NCI-H1105 treated with DMSO at 0.1 percent for 48 hours (cell line): ENCODE measurements around the gene EMID1.
"Not testable (repeated sequence)": the region's sequence is repeated elsewhere in the genome, so short reads cannot be mapped to it uniquely, and the experiment has no call there.

Source experiments
- DNase-seq: peaks from one replicate; lab custom pipeline; 2025; lab: John Stamatoyannopoulos, UW

Gene EMID1

GRCh38 chr22:29211066-29211465, 5.4 kb downstream of the EMID1 start:
- no peak for DNase-seq

DNA sequence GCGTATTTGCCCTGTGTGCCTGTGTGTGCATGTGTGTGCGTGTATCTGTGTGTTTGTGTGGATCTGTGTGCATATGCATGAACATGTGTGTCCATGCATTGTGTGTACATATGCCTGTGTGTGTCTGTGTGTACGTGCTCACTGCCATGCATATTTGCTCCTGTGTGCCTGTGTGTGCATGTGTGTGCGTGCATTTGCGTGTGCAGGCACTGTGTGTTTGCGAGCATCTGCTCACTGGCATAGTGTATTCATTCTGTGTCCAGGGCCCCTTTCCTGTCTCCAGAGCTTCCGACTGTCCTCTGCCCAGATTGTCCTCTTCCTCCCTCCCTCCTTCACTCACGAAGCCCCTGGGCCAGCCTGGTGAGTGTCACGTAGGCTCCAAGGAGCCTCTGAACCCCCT, 5.8 kb downstream of the EMID1 start:
- no peak for DNase-seq

DNA sequence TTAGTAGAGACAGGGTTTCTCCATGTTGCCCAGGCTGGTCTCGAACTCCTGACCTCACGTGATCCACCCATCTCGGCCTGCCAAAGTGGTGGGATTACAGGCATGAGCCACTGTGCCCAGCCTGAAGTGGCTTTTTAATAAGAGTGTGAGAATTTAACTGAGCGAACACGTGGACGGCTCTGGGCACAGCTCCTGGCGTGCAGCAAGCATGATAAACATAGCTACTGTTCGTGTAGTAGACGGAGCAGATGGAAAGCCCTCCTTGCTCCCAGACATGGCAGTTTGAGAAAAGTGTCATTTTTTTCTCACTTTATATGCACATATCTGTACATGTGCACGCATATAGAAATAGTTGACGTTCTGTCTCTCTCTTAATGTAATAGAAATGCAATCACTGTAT, 7.0 kb downstream of the EMID1 start:
- no peak for DNase-seq

GRCh38 chr22:29213493-29213892, 7.8 kb downstream of the EMID1 start:
- DNase-seq = no peak

DNA sequence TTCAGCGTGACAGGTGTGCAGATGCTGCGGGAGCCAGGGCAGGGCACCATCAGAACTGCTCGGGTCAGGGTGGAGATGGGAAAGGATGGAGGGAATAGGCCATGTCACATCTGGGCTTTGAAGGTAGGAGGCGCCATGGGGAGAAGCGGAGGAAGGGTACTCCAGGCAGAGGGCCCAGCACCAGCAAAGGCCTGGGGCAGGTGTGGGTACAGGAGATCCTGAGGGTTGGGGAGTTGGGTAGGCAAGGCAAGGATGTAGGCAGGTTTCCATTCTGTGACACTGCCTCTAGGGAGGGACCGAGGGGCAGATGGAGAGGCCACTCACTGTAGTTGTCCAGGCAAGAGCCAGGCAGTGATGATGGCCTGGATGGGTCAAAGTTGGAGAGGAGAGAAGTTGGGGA, 8.5 kb downstream of the EMID1 start:
- no peak for DNase-seq

GRCh38 chr22:29215012-29215860, 9.5 kb downstream of the EMID1 start:
- no peak for DNase-seq

DNA sequence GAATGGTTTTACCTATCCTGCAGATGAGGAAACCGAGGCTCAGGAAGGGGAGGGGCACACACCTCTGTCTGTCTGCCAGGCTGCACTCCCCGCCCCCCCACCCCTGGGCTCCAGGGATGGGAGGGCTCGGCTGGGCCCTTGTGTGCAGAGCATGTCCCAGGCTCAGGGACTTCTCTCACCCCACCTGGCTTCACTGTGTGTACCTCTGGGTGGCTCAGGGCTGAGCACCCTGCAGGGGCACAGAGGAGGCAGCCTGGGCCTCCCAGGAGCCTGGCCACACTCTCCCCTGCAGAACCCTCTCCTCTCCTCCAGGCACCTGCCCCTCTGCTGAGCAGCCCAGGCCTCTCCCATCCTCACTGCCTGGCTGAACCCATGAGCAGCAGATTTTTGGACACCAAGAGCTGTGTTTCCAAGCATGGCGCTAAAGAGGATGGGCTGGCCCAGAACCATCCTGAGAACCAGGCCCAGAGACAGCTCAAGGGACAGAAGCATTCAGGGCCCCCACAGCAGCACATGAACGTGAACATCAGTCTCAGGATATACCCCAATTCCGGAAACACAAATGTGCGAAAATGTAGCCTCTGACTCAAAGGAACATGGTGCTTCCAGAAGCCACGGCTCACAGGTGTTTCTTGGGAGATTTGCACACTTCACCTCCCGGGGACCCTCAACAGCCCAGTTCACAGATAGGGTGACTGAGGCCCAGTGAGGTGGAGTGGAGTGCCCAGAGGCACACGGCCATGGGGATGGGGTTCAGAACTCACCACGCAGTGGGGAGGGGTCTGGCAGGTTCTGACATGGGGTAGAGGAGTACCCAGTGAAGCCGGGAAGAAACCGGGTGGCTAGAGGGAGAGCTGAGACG, 10.5 kb downstream of the EMID1 start:
- no peak for DNase-seq

GRCh38 chr22:29216873-29217666, 11.4 kb downstream of the EMID1 start:
- no peak for DNase-seq

- DNase-seq = no peak
These were observed 12.4 kb downstream of the EMID1 start for GRCh38 chr22:29217827-29218757.

- DNase-seq = no peak
These were observed 13.2 kb downstream of the EMID1 start for GRCh38 chr22:29218758-29219408.

DNA sequence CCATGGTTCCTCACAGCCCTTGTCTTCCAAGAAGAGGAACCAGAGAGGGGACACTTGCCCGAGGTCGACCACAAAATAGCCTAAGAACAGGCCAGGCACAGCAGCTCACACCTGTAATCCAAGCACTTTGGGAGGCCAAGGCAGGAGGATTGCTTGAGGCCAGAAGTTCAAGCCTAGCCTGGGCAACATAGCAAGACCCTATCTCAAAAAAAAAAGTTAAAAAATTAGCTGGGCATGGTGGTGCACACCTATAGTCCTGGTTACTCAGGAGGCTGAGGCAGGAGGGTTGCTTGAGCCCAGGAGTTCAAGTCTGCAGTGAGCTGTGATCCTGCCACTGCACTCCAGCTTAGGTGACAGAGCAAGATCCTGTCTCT, 13.7 kb downstream of the EMID1 start:
- DNase-seq = not testable (repeated sequence)

GRCh38 chr22:29219881-29220670, 14.4 kb downstream of the EMID1 start:
- DNase-seq = no peak

GRCh38 chr22:29224121-29224858, 18.6 kb downstream of the EMID1 start:
- DNase-seq = no peak

DNA sequence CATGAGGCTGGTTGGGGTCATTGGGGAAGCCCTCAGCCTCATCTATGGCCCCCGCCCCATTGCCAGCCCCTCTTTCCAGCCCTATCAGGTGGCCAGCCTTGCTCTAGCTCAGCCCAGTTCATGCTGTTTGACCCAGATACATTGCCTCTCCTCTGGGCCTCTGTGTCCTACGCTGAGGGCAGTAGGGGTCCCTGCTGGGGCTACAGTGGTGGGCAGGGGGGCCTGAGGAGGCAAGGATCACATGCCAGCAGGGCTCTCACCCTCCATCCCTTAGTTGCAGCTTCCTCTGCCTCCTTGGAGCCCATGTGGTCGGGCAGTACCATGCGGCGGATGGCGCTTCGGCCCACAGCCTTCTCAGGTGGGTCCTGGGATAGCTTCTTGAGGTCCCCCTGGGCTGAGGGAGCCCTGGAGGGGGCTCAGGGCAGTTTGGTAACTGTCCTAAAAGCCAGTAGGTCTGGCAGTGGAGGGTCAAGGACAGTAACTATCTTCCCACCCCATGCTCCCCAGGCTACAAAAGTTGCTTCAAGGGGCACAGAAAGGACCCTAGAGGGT, 19.2 kb downstream of the EMID1 start:
- no peak for DNase-seq

GRCh38 chr22:29225422-29226090, 19.9 kb downstream of the EMID1 start:
- DNase-seq = no peak

DNA sequence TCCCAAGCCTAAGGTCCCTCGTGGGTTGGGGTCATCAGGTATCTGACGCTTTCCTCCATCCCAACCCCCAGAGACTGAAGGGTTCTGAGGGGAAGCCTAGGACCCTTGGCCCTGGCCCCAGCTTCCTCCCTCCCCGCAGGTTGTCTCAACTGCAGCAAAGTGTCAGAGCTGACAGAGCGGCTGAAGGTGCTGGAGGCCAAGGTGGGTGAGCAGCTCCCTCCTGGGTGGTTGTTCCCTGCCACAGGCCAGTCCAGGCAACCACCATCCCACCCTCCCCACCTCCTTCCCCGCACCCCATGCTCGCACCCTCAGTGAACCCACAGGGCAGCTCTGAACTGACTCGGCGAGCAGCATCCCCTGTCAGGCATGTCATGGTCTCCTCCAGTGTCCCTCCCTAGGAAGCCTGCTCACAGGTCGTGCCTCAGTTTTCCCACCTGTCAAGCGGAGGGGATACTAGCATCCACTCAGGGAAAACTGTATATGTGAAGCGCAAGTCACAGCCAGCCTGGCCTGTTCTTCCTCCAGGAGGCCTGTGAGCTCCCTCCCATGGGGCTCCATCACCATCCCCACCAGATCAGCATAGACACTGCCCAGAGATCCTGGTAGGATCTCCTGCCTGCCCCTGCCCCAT, 20.8 kb downstream of the EMID1 start:
- DNase-seq = no peak

- DNase-seq = no peak
These were observed 25.5 kb downstream of the EMID1 start for GRCh38 chr22:29230972-29231875.
